Naive B cell (primary cell): Measurements from ENCODE around the gene OR51M1. TPM values are rescaled to one million over a fixed set of nuclear protein-coding genes. Genes with fewer than 3 reads are reported as not detected.

ENCODE experiments used
- ATAC-seq, 2 donors: fragments of 150-1000 bp; cut with Tn5 transposase; 2 replicates each; pipeline ENCODE4 v1.10.0; 2021; ENCODE audit warnings: low read depth in 2 of 2, mild to moderate bottlenecking in 2 of 2, moderate library complexity in 2 of 2
- DNase-seq: peaks from one replicate; pipeline ENCODE4 v3.0.0; 2022
- H3K27ac Mint-ChIP-seq, 6 donors: one replicate each; pipeline ENCODE4 v1.8.0; 2020 to 2022; ENCODE audit warnings: mild to moderate bottlenecking in 6 of 6, mixed read lengths in 6 of 6, moderate library complexity in 5 of 6, inconsistent platforms in 2 of 6
- H3K27me3 Mint-ChIP-seq, 3 donors: one replicate each; pipeline ENCODE4 v1.8.0; 2021 to 2022; ENCODE audit warnings: mixed read lengths in 3 of 3, mild to moderate bottlenecking in 1 of 3
- H3K36me3 Mint-ChIP-seq, 2 donors: one replicate each; pipeline ENCODE4 v1.8.0; 2020 to 2022; ENCODE audit warnings: mixed read lengths in 2 of 2, inconsistent platforms in 1 of 2, mild to moderate bottlenecking in 1 of 2
- H3K4me1 Mint-ChIP-seq, 3 donors: one replicate each; pipeline ENCODE4 v1.8.0; 2020 to 2022; ENCODE audit warnings: mixed read lengths in 3 of 3, inconsistent platforms in 1 of 3, mild to moderate bottlenecking in 1 of 3, moderate library complexity in 1 of 3
- H3K4me3 Mint-ChIP-seq, 8 donors: one replicate each; pipeline ENCODE4 v1.8.0; 2020 to 2022; ENCODE audit warnings: mild to moderate bottlenecking in 8 of 8, mixed read lengths in 8 of 8, moderate library complexity in 8 of 8, inconsistent platforms in 2 of 8
- H3K9me3 Mint-ChIP-seq, 7 donors: one replicate each; pipeline ENCODE4 v1.8.0; 2020 to 2022; ENCODE audit warnings: mixed read lengths in 7 of 7, mild to moderate bottlenecking in 5 of 7, inconsistent platforms in 2 of 7, moderate library complexity in 1 of 7
- polyA plus RNA-seq, 6 donors: library from polyadenylated mRNA; unstranded; fragments of 300-500 nt; fragmentation: Illumina TruSeq; gene quantifications; one replicate each; pipeline ENCODE4 v1.2.3, GENCODE V29; 2021; ENCODE audit warnings: low read depth in 6 of 6

Gene OR51M1
- polyA plus RNA-seq, 6 donors from 2014 or later: not detected

DNA sequence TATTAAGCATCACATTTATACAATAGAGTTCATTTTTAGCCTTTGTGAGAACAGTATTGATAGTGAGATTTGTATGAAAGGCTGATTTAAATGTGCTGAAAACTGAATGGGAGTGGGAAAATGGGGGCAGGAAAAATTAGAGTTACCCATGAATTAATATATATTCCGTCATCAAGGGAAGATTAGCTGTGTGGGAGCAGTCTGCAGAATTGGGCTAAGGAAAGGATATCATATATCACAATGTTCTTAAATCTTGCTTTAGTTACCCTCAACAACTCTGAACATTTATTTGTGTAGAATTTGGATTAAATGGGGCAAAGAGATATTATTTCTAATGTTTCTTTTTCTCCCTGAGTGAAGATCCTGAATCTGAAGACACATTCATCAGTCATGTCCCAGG, 38.2 kb downstream of the OR51M1 start, which contains the start of gene OR51Q1:
Gene OR51Q1, plus strand, starts transcription at position 301 of the 400 bp plus-strand sequence. Its CDS starts 90 bp downstream, at position 391.
- H3K27ac Mint-ChIP-seq: peak within 1 kb of the TSS in 1 of 6 donors; percentile 2
- H3K9me3 Mint-ChIP-seq: peaks cover 2 to 9% (median 4%) of the 10 kb centered on the region in 7 donors
- H3K4me3 Mint-ChIP-seq: no peak within 1 kb of the TSS
- no peaks in the 10 kb centered on the region for H3K4me1 Mint-ChIP-seq
- ATAC-seq (no peak), DNase-seq (no peak)
- H3K27me3 Mint-ChIP-seq: peaks cover 14 to 22% (median 16%) of the 10 kb centered on the region in 3 donors
- peaks cover 4 to 7% of the 10 kb centered on the region in 2 donors for H3K36me3 Mint-ChIP-seq

- peaks cover 19 to 27% (median 21%) of the 10 kb centered on the region in 3 donors for H3K27me3 Mint-ChIP-seq
- H3K4me1 Mint-ChIP-seq: no peaks in the 10 kb centered on the region
- peaks cover 2 to 9% (median 5%) of the 10 kb centered on the region in 7 donors for H3K9me3 Mint-ChIP-seq
- no peak overlapping the region for H3K4me3 Mint-ChIP-seq
- H3K36me3 Mint-ChIP-seq: peaks cover 4 to 7% of the 10 kb centered on the region in 2 donors
- DNase-seq (no peak), ATAC-seq (no peak)
- no peak overlapping the region for H3K27ac Mint-ChIP-seq
These were observed 39.5 kb downstream of the OR51M1 start for GRCh38 chr11:5423131-5423530.

- DNase-seq (no peak), ATAC-seq (no peak)
- no peak within 1 kb of the TSS for H3K27ac Mint-ChIP-seq
- H3K27me3 Mint-ChIP-seq: peaks cover 17 to 28% (median 18%) of the 10 kb centered on the region in 3 donors
- no peaks in the 10 kb centered on the region for H3K4me1 Mint-ChIP-seq
- H3K36me3 Mint-ChIP-seq: no peaks in the 10 kb centered on the region
- H3K9me3 Mint-ChIP-seq: peaks cover 0 to 10% (median 0%) of the 10 kb centered on the region in 7 donors
- H3K4me3 Mint-ChIP-seq: no peak within 1 kb of the TSS
These were observed 57.8 kb downstream of the OR51M1 start, which contains the start of gene OR51I1 for GRCh38 chr11:5441414-5441813. Gene OR51I1 (minus strand): TSS chr11:5441514. CDS start chr11:5441514, 0 bp downstream.

Other genes starting within 250 kb of the OR51M1 start
- not detected for gene OR52A5, start 245.5 kb upstream of the OR51M1 start, polyA plus RNA-seq
- gene OR52A1, start 229.1 kb upstream of the OR51M1 start, polyA plus RNA-seq: not detected
- not detected for gene OR51V1, start 183.1 kb upstream of the OR51M1 start, polyA plus RNA-seq
- gene HBB, start 156.7 kb upstream of the OR51M1 start, polyA plus RNA-seq: 1,000 to 10,000 TPM in 3 of 6 donors, 100 to 1,000 TPM in 3; 325 to 1,251 (median 765) TPM
- 1 to 10 TPM in 1 of 6 donors, not detected in 5; 1.8 TPM for gene HBD, start 149.3 kb upstream of the OR51M1 start, polyA plus RNA-seq
- gene HBG1, start 134.0 kb upstream of the OR51M1 start, polyA plus RNA-seq: under 1 TPM in 1 of 6 donors, not detected in 5; 0.53 TPM
- 1 to 10 TPM in 1 of 6 donors, under 1 TPM in 1, not detected in 4; 0.75 to 2.9 TPM for gene HBG2, start 129.0 kb upstream of the OR51M1 start, polyA plus RNA-seq
- gene HBE1, start 113.9 kb upstream of the OR51M1 start, polyA plus RNA-seq: not detected
- not detected for gene OR51B4, start 81.9 kb upstream of the OR51M1 start, polyA plus RNA-seq
- not detected for gene OR51B2, start 59.5 kb upstream of the OR51M1 start, polyA plus RNA-seq
- gene OR51B5, start 40.3 kb upstream of the OR51M1 start, polyA plus RNA-seq: not detected
- not detected for gene OR51B6, start 32.3 kb upstream of the OR51M1 start, polyA plus RNA-seq
- not detected for gene OR51Q1, start 38.3 kb downstream of the OR51M1 start, polyA plus RNA-seq
- gene OR51I1, start 57.7 kb downstream of the OR51M1 start, polyA plus RNA-seq: not detected
- not detected for gene OR51I2, start 65.5 kb downstream of the OR51M1 start, polyA plus RNA-seq
- not detected for gene OR52D1, start 104.9 kb downstream of the OR51M1 start, polyA plus RNA-seq
- not detected for gene UBQLN3, start 126.1 kb downstream of the OR51M1 start, polyA plus RNA-seq
- under 1 TPM in 1 of 6 donors, not detected in 5; 0.39 TPM for gene UBQLNL, start 132.9 kb downstream of the OR51M1 start, polyA plus RNA-seq
- gene OR52H1, start 164.7 kb downstream of the OR51M1 start, polyA plus RNA-seq: not detected
- under 1 TPM in 1 of 6 donors, not detected in 5; 0.33 TPM for gene OR52B6, start 197.1 kb downstream of the OR51M1 start, polyA plus RNA-seq
- under 1 TPM in 1 of 6 donors, not detected in 5; 0.22 TPM for gene TRIM6, start 212.8 kb downstream of the OR51M1 start, polyA plus RNA-seq
- 10 to 100 TPM; 25.3 to 58.5 (median 30.8) TPM for gene TRIM34, start 241.2 kb downstream of the OR51M1 start, polyA plus RNA-seq